Aorta (tissue), 5 donors: ENCODE data around the gene ST6GALNAC6. TPM values are rescaled to one million over a fixed set of nuclear protein-coding genes. Genes with fewer than 3 reads are reported as not detected.

Experiments used
- ATAC-seq: fragments of 200-7000 bp; cut with Tn5 transposase; one replicate; pipeline ENCODE4 v1.9.1; 2022; ENCODE audit warnings: moderate library complexity; ENCODE audit not compliant: low FRiP score
- DNase-seq, 2 donors: peaks; one replicate each; pipeline ENCODE4 v3.0.0-alpha.2; 2020
- H3K27ac ChIP-seq, 2 donors: one replicate each; pipeline ENCODE4 v1.5.1; 2013; ENCODE audit warnings: low read length in 2 of 2, mild to moderate bottlenecking in 2 of 2, moderate library complexity in 2 of 2, control low read depth in 1 of 2, inconsistent platforms in 1 of 2, low read depth in 1 of 2
- H3K27me3 ChIP-seq, 2 donors: one replicate each; pipeline ENCODE4 v1.6.1; 2013; ENCODE audit warnings: control low read depth in 1 of 2, low read length in 1 of 2, mild to moderate bottlenecking in 1 of 2, moderate library complexity in 1 of 2; ENCODE audit not compliant: insufficient read depth in 2 of 2, control insufficient read depth in 1 of 2
- H3K36me3 ChIP-seq, 2 donors: one replicate each; pipeline ENCODE4 v1.6.1; 2013; ENCODE audit warnings: control low read depth in 1 of 2, low read length in 1 of 2, mild to moderate bottlenecking in 1 of 2; ENCODE audit not compliant: insufficient read depth in 2 of 2, control insufficient read depth in 1 of 2
- H3K4me1 ChIP-seq, 2 donors: one replicate each; pipeline ENCODE4 v1.6.1; 2013; ENCODE audit warnings: low read length in 2 of 2, control low read depth in 1 of 2, mild to moderate bottlenecking in 1 of 2, moderate library complexity in 1 of 2; ENCODE audit not compliant: insufficient read depth in 2 of 2, control insufficient read depth in 1 of 2
- H3K4me3 ChIP-seq, 2 donors: one replicate each; pipeline ENCODE4 v1.5.1; 2013; ENCODE audit warnings: low read length in 2 of 2, control low read depth in 1 of 2, mild to moderate bottlenecking in 1 of 2
- H3K9me3 ChIP-seq: one replicate; pipeline ENCODE4 v1.6.1; 2013; ENCODE audit warnings: mild to moderate bottlenecking, low read length; ENCODE audit not compliant: control insufficient read depth
- WGBS, 2 donors: extraction: QIAGEN DNeasy Blood & Tissue Kit; methylation state at CpG; one replicate each; pipeline ENCODE4 v1.1.7; 2013; 5-methylcytosine and 5-hydroxymethylcytosine counted together
- intact Hi-C, 2 donors: fragments of 100-400 bp; cut with DNase I; formaldehyde crosslinking; loops; one replicate each; pipeline versions ENCODE4 v1.14.2 to v1.15.0; 2022
- polyA plus RNA-seq, 2 donors: library from polyadenylated mRNA; stranded (reverse); fragments of 200-250 nt; gene quantifications; one replicate each; pipeline ENCODE4 v1.2.3, GENCODE V29; 2013
- total RNA-seq, 2 donors: library from RNA; stranded (reverse); fragmentation: NEBNext Ultra II Directional; extraction: Animal tissue kit (Norgen Biotek cat#: 25700); gene quantifications; one replicate each; pipeline ENCODE4 v1.2.1, GENCODE V29; 2021
- donor health status: healthy with polysubstance abuse.
- donor health status: Bipolar disorder and iron deficiency.
- donor health status: DM: no; HTN: no; CAD: no.
- donor health status: DM: no; HTN: no; CAD: no.
- donor health status: DM: yes; HTN: yes; CAD: no.

ST6GALNAC6 gene
- total and polyA plus RNA-seq, 4 donors = 103 to 176 (median 125) TPM

GRCh38 chr9:127943011-127943662 is 43.7 kb upstream of the ST6GALNAC6 start:
- ATAC-seq (no peak), DNase-seq (no peak)
- intact Hi-C loops = loop anchor here (1.0 to 5.0 kb wide), 4 partner anchors 34 to 174 kb away; no protein-coding TSS in a partner anchor
- 78 to 82% methylated on average over 14 of the region's 14 CpGs for WGBS, 2 donors
- Histone ChIP-seq H3K9me3 (no peaks in the 10 kb centered on the region), H3K27ac (no peak overlapping the region), H3K4me3 (no peak overlapping the region), H3K4me1 (no peaks in the 10 kb centered on the region), H3K36me3 (peaks cover 0 to 2% of the 10 kb centered on the region in 2 donors), H3K27me3 (no peaks in the 10 kb centered on the region)

- H3K27ac ChIP-seq = no peak overlapping the region
- whole genome bisulfite sequencing, 2 donors = 57 to 60% methylated on average over 18 of the region's 18 CpGs
- H3K4me1 ChIP-seq = no peaks in the 10 kb centered on the region
- peak; percentile 84 to 89 for DNase-seq
- H3K9me3 ChIP-seq = no peaks in the 10 kb centered on the region
- intact Hi-C loops = loop anchor here (1.0 to 5.0 kb wide), 4 partner anchors 35 to 175 kb away; no protein-coding TSS in a partner anchor
- H3K4me3 ChIP-seq = no peak overlapping the region
- H3K36me3 ChIP-seq = peaks cover 0 to 2% of the 10 kb centered on the region in 2 donors
- ATAC-seq = peak; percentile 77
- no peaks in the 10 kb centered on the region for H3K27me3 ChIP-seq
Measured at GRCh38 chr9:127942216-127943010, 43.0 kb upstream of the ST6GALNAC6 start.

- H3K27ac ChIP-seq = no peak overlapping the region
- DNase-seq = no peak
- WGBS, 2 donors = 67 to 79% methylated on average over 3 of the region's 3 CpGs
- H3K4me3 ChIP-seq = no peak overlapping the region
- H3K9me3 ChIP-seq = no peaks in the 10 kb centered on the region
- H3K36me3 ChIP-seq = peaks cover 0 to 2% of the 10 kb centered on the region in 2 donors
- H3K4me1 ChIP-seq = no peaks in the 10 kb centered on the region
- no peaks in the 10 kb centered on the region for H3K27me3 ChIP-seq
- intact Hi-C loops = loop anchor here (2.0 to 5.0 kb wide), 3 partner anchors 35 to 175 kb away; no protein-coding TSS in a partner anchor
- no peak for ATAC-seq
Measured at GRCh38 chr9:127941961-127942215, 42.5 kb upstream of the ST6GALNAC6 start.

- Histone ChIP-seq H3K27me3 (no peaks in the 10 kb centered on the region), H3K36me3 (peaks cover 0 to 2% of the 10 kb centered on the region in 2 donors), H3K27ac (no peak overlapping the region), H3K4me1 (no peaks in the 10 kb centered on the region), H3K4me3 (no peak overlapping the region), H3K9me3 (no peaks in the 10 kb centered on the region)
- ATAC-seq = no peak
- WGBS, 2 donors = 76 to 77% methylated on average over 18 of the region's 18 CpGs
- intact Hi-C loops = loop anchor here (5.0 kb wide), 2 partner anchors 36 to 176 kb away; no protein-coding TSS in a partner anchor
- DNase-seq = peak in 1 of 2 donors; percentile 52
Measured at GRCh38 chr9:127941062-127941960, 41.9 kb upstream of the ST6GALNAC6 start.

- 90% methylated on average over 4 of the region's 4 CpGs for WGBS, 2 donors
- ATAC-seq = no peak
- Histone ChIP-seq H3K9me3 (no peaks in the 10 kb centered on the region), H3K27ac (no peak overlapping the region), H3K4me3 (no peak overlapping the region), H3K4me1 (no peaks in the 10 kb centered on the region), H3K27me3 (no peaks in the 10 kb centered on the region), H3K36me3 (peaks cover 0 to 2% of the 10 kb centered on the region in 2 donors)
- intact Hi-C loops = loop anchor here (5.0 kb wide), 2 partner anchors 37 to 177 kb away; no protein-coding TSS in a partner anchor
- no peak for DNase-seq
Measured at GRCh38 chr9:127940593-127940992, 41.2 kb upstream of the ST6GALNAC6 start.

GRCh38 chr9:127938298-127938690 is 38.9 kb upstream of the ST6GALNAC6 start:
- 16 to 18% methylated on average over 25 of the region's 25 CpGs for WGBS, 2 donors
- Histone ChIP-seq H3K9me3 (no peaks in the 10 kb centered on the region), H3K36me3 (no peaks in the 10 kb centered on the region), H3K27me3 (no peaks in the 10 kb centered on the region), H3K4me1 (no peaks in the 10 kb centered on the region), H3K4me3 (peak overlapping the region; percentile 3 to 44), H3K27ac (no peak overlapping the region)
- DNase-seq (no peak), ATAC-seq (peak; percentile 19)
- intact Hi-C loops = no loop called here

- no peaks in the 10 kb centered on the region for H3K4me1 ChIP-seq
- intact Hi-C loops = no loop called here
Measured at GRCh38 chr9:127937388-127938297, 38.2 kb upstream of the ST6GALNAC6 start, which contains the start of gene DPM2. Gene DPM2 (minus strand): TSS chr9:127937854. CDS start chr9:127937820, 34 bp downstream.

More at GRCh38 chr9:127937388-127938297, 38.2 kb upstream of the ST6GALNAC6 start, which contains the start of gene DPM2:
- no peaks in the 10 kb centered on the region for H3K27me3 ChIP-seq
- peak; percentile 92 for ATAC-seq
- peak; percentile 89 to 93 for DNase-seq
- no peaks in the 10 kb centered on the region for H3K36me3 ChIP-seq
- WGBS, 2 donors = 3 to 4% methylated on average over 60 of the region's 60 CpGs
- H3K27ac ChIP-seq = no peak within 1 kb of the TSS
- no peaks in the 10 kb centered on the region for H3K9me3 ChIP-seq
- peak within 1 kb of the TSS; percentile 44 to 60 for H3K4me3 ChIP-seq
